Islet of Langerhans (tissue), 1 donor: ENCODE data around the gene CLDN24.

ENCODE experiments used
- FAIRE-seq: peaks from one replicate; lab custom pipeline; 2011; peaks lifted over from hg19 to GRCh38; lab: Jason Lieb, UNC

Gene CLDN24

GRCh38 chr4:183322326-183322725 lies at the start of gene CLDN24:
Gene CLDN24, minus strand, starts transcription at chr4:183322426. Its CDS starts 0 bp downstream, at chr4:183322426.
- FAIRE-seq = no peak

- FAIRE-seq = no peak
Measured at GRCh38 chr4:183370786-183371185, 48.6 kb upstream of the CLDN24 start.

GRCh38 chr4:183369073-183369472 lies 46.8 kb upstream of the CLDN24 start:
- no peak for FAIRE-seq

GRCh38 chr4:183366206-183366835 lies 44.1 kb upstream of the CLDN24 start:
- FAIRE-seq = no peak

- no peak for FAIRE-seq
Measured at GRCh38 chr4:183364025-183364424, 41.8 kb upstream of the CLDN24 start.

GRCh38 chr4:183362916-183363542 lies 40.8 kb upstream of the CLDN24 start:
- FAIRE-seq = no peak

GRCh38 chr4:183362036-183362435 lies 39.8 kb upstream of the CLDN24 start:
- FAIRE-seq = no peak

GRCh38 chr4:183360161-183360919 lies 38.1 kb upstream of the CLDN24 start:
- FAIRE-seq = no peak

- no peak for FAIRE-seq
Measured at GRCh38 chr4:183358215-183358755, 36.1 kb upstream of the CLDN24 start.

GRCh38 chr4:183356931-183357675 lies 34.9 kb upstream of the CLDN24 start:
- FAIRE-seq = no peak

- no peak for FAIRE-seq
Measured at GRCh38 chr4:183356173-183356830, 34.1 kb upstream of the CLDN24 start.

- FAIRE-seq = no peak
Measured at GRCh38 chr4:183355405-183355804, 33.2 kb upstream of the CLDN24 start.

GRCh38 chr4:183354219-183354618 lies 32.0 kb upstream of the CLDN24 start:
- no peak for FAIRE-seq

- no peak for FAIRE-seq
Measured at GRCh38 chr4:183353557-183353956, 31.3 kb upstream of the CLDN24 start.

- no peak for FAIRE-seq
Measured at GRCh38 chr4:183352546-183352945, 30.3 kb upstream of the CLDN24 start.

GRCh38 chr4:183350317-183351071 lies 28.3 kb upstream of the CLDN24 start:
- no peak for FAIRE-seq

- FAIRE-seq = no peak
Measured at GRCh38 chr4:183349673-183350072, 27.4 kb upstream of the CLDN24 start.

GRCh38 chr4:183348706-183349659 lies 26.8 kb upstream of the CLDN24 start:
- FAIRE-seq = no peak

GRCh38 chr4:183348136-183348535 lies 25.9 kb upstream of the CLDN24 start:
- no peak for FAIRE-seq

GRCh38 chr4:183347566-183347965 lies 25.3 kb upstream of the CLDN24 start:
- FAIRE-seq = no peak
